Measurements from ENCODE around the gene SYT6. TPM values are rescaled to one million over a fixed set of nuclear protein-coding genes. Genes with fewer than 3 reads are reported as not detected.

SYT6 gene
- total and polyA plus RNA-seq, 10 of the 15 experiments (the other 5 are each of a cell fraction or from before 2014, with no cell fraction given), result 0.05 to 0.39 TPM; not detected in 8

- no peak for TF ChIP-seq ZNF687 (IDR thresholded peaks at IDR 0.05)
- TF ChIP-seq LARP7 (IDR thresholded peaks at IDR 0.05), result no peak
- no peak for TF ChIP-seq STAT3 (IDR thresholded peaks at IDR 0.05; ENCODE audit: low read depth, low read length)
- TF ChIP-seq SRF (IDR thresholded peaks at IDR 0.05; ENCODE audit: low read depth in 2 of 2, low read length in 2 of 2), result no peak
Observed at GRCh38 chr1:114173680-114174079, 20.0 kb upstream of the SYT6 start (continued).

- Histone ChIP-seq H4K20me1 (ENCODE audit: control insufficient read depth, insufficient read depth) (no peaks in the 10 kb centered on the region), H3K4me2 (ENCODE audit: control insufficient read depth, insufficient read depth) (no peak overlapping the region), H3K9ac (ENCODE audit: control insufficient read depth, insufficient read depth, low read length) (no peak overlapping the region), H3K4me1 (ENCODE audit: control insufficient read depth, insufficient read depth, low read length) (peaks cover 3% of the 10 kb centered on the region; the same call in 1 of the 2 replicates), H2AFZ (ENCODE audit: control insufficient read depth, low read depth, low read length) (no peak overlapping the region), H3K27ac (ENCODE audit: control insufficient read depth, insufficient read depth) (no peak overlapping the region), H3K36me3 (ENCODE audit: control insufficient read depth in 2 of 2, insufficient read depth in 2 of 2, low read length in 1 of 2) (no peaks in the 10 kb centered on the region), H3K9me3 (replicated peaks; ENCODE audit: control insufficient read depth, insufficient read depth, low read length) (no peaks in the 10 kb centered on the region), H3K79me2 (ENCODE audit: control insufficient read depth, insufficient read depth, low read length) (no peaks in the 10 kb centered on the region), H3K4me3 (no peak overlapping the region), H3K27me3 (replicated peaks in 1 of 2; ENCODE audit: control insufficient read depth in 2 of 2, insufficient read depth in 2 of 2, low read length in 1 of 2) (no peaks in the 10 kb centered on the region)
- RAD21 ChIA-PET (ENCODE audit: unreplicated experiment), result no interaction called here
- intact Hi-C loops (cut with micrococcal nuclease; ENCODE audit: unreplicated experiment), result no loop called here
- no peak for ATAC-seq
- no peak for DNase-seq (ENCODE audit: low read depth, low spot score)
- CTCF ChIA-PET, result no interaction called here
- in situ Hi-C loops (cut with MboI), result no loop called here
- POLR2A ChIA-PET, result no interaction called here
- SMC1A ChIA-PET (ENCODE audit: uncharacterized antibody, unreplicated experiment), result no interaction called here
- WGBS (ENCODE audit: insufficient coverage, insufficient replicate concordance, low lambda C conversion rate, missing lambda C conversion rate), result 12% methylated on average over 3 of the region's 3 CpGs
- FAIRE-seq, result no peak
- BruUV-seq (replicated peaks), result no TSS peak
- TF ChIP-seq, protein P1, sequence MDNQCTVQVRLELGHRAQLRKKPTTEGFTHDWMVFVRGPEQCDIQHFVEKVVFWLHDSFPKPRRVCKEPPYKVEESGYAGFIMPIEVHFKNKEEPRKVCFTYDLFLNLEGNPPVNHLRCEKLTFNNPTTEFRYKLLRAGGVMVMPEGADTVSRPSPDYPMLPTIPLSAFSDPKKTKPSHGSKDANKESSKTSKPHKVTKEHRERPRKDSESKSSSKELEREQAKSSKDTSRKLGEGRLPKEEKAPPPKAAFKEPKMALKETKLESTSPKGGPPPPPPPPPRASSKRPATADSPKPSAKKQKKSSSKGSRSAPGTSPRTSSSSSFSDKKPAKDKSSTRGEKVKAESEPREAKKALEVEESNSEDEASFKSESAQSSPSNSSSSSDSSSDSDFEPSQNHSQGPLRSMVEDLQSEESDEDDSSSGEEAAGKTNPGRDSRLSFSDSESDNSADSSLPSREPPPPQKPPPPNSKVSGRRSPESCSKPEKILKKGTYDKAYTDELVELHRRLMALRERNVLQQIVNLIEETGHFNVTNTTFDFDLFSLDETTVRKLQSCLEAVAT (IDR thresholded peaks at IDR 0.05), result no peak
- TF ChIP-seq, protein P2, sequence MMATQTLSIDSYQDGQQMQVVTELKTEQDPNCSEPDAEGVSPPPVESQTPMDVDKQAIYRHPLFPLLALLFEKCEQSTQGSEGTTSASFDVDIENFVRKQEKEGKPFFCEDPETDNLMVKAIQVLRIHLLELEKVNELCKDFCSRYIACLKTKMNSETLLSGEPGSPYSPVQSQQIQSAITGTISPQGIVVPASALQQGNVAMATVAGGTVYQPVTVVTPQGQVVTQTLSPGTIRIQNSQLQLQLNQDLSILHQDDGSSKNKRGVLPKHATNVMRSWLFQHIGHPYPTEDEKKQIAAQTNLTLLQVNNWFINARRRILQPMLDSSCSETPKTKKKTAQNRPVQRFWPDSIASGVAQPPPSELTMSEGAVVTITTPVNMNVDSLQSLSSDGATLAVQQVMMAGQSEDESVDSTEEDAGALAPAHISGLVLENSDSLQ (IDR thresholded peaks at IDR 0.05), result no peak
- TF ChIP-seq ATF3 (IDR thresholded peaks at IDR 0.05; ENCODE audit: borderline replicate concordance, extremely low read depth, low read depth, low read length) (no peak), SMARCA5 (IDR thresholded peaks at IDR 0.05) (no peak)
Observed at GRCh38 chr1:114169509-114169908, 15.8 kb upstream of the SYT6 start.

All from GM12878 (cell line).